WTC11 (cell line): ENCODE results near the gene MOV10L1. TPM values are rescaled to one million over a fixed set of nuclear protein-coding genes. Genes with fewer than 3 reads are reported as not detected.

Source experiments
- ATAC-seq: fragments of 200-7000 bp; cut with Tn5 transposase; 2 replicates; pipeline ENCODE4 v1.10.0; 2021; ENCODE audit warnings: mild to moderate bottlenecking, moderate library complexity
- CTCF ChIA-PET: fragments of 300-600 bp; sonication (Branson Sonifier 250); formaldehyde crosslinking; loops from one replicate; lab custom pipeline; 2021; ENCODE audit warnings: antibody characterized with exemption; lab: Charles Lee
- POLR2A ChIA-PET: fragments of 350-600 bp; sonication (Branson Sonifier 250); formaldehyde crosslinking; loops from one replicate; lab custom pipeline; 2021; ENCODE audit warnings: antibody characterized with exemption; lab: Charles Lee
- DNase-seq: peaks from one replicate; pipeline ENCODE4 v3.0.0; 2021; ENCODE audit warnings: low spot score
- H3K27ac Mint-ChIP-seq: 2 replicates; pipeline ENCODE4 v1.8.0; 2021; ENCODE audit warnings: mixed read lengths
- H3K27me3 Mint-ChIP-seq: 2 replicates; pipeline ENCODE4 v1.8.0; 2021; ENCODE audit warnings: low read depth, mild to moderate bottlenecking, moderate library complexity, mixed read lengths
- H3K36me3 Mint-ChIP-seq: 2 replicates; pipeline ENCODE4 v1.8.0; 2021; ENCODE audit warnings: mixed read lengths
- H3K4me1 Mint-ChIP-seq: 2 replicates; pipeline ENCODE4 v1.8.0; 2022; ENCODE audit warnings: mixed read lengths
- H3K4me3 Mint-ChIP-seq: 2 replicates; pipeline ENCODE4 v1.8.0; 2021; ENCODE audit warnings: mild to moderate bottlenecking, moderate library complexity, mixed read lengths
- H3K9me3 Mint-ChIP-seq: 2 replicates; pipeline ENCODE4 v1.8.0; 2021; ENCODE audit warnings: mixed read lengths
- ELF4 ChIP-seq: sonication (generic); formaldehyde crosslinking; IDR thresholded peaks from 2 replicates; pipeline ENCODE4 v1.8.1; 2022; ENCODE audit warnings: low read depth, mild to moderate bottlenecking, moderate library complexity, missing genetic modification reagents
- FOXP1 ChIP-seq: sonication (generic); formaldehyde crosslinking; IDR thresholded peaks from 2 replicates; pipeline ENCODE4 v1.8.0; 2022; ENCODE audit warnings: missing genetic modification reagents, mild to moderate bottlenecking, moderate library complexity, borderline replicate concordance
- NR3C1 ChIP-seq: sonication (generic); formaldehyde crosslinking; conservative IDR thresholded peaks from 2 replicates; pipeline ENCODE4 v1.8.1; 2023; ENCODE audit warnings: low read depth, mild to moderate bottlenecking, missing genetic modification reagents
- TEAD1 ChIP-seq: sonication (generic); formaldehyde crosslinking; IDR thresholded peaks from 2 replicates; pipeline ENCODE4 v1.8.0; 2022; ENCODE audit warnings: mild to moderate bottlenecking, missing genetic modification reagents
- TP53 ChIP-seq: sonication (generic); formaldehyde crosslinking; IDR thresholded peaks from 2 replicates; pipeline ENCODE4 v1.8.1; 2023; ENCODE audit warnings: mild to moderate bottlenecking, missing genetic modification reagents
- total RNA-seq: library from RNA; stranded (reverse); gene quantifications from 3 replicates; pipeline ENCODE4 v1.2.3, GENCODE V29; 2021
- TF ChIP-seq, protein P1 (sequence below): sonication (generic); formaldehyde crosslinking; IDR thresholded peaks from 2 replicates; pipeline ENCODE4 v1.8.0; 2022; ENCODE audit warnings: missing genetic modification reagents
- TF ChIP-seq, protein P2 (sequence below): fragments of 200-600 bp; IDR thresholded peaks from 2 replicates; pipeline ENCODE4 v1.8.0; 2022; ENCODE audit warnings: antibody characterized with exemption
- TF ChIP-seq, protein P3 (sequence below): sonication (generic); formaldehyde crosslinking; IDR thresholded peaks from 2 replicates; pipeline ENCODE4 v1.8.1; 2023; ENCODE audit warnings: mild to moderate bottlenecking, missing genetic modification reagents
- TF ChIP-seq, protein P4 (sequence below): fragments of 250-450 bp; sonication (Bioruptor Pico); IDR thresholded peaks from 2 replicates; pipeline ENCODE4 v1.9.0; 2021; ENCODE audit warnings: mild to moderate bottlenecking, borderline replicate concordance

The MOV10L1 gene
- total RNA-seq, 1 experiment from 2014 or later, result not detected

DNA sequence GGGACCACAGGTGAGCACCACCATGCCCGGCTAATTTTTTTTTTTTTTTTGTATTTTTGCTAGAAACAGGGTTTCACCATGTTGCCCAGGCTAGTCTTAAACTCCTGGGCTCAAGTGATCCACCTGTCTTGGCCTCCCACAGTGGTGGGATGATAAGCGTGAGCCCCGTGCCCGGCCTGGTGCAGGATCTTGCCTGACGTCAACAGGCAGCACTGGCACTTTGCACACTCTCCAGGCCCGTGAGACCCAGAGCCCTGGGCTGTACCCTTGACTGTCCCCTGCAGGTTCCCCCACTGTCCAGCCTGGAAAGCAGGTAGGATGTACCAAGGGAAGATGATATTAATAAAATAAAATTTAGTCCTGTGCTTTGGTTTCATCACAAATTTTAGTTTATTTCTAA lies 51.7 kb downstream of the MOV10L1 start:
- TF ChIP-seq FOXP1 (CRISPR knock-in tag) (no peak), TP53 (CRISPR knock-in tag) (no peak), TEAD1 (CRISPR knock-in tag) (no peak), NR3C1 (CRISPR knock-in tag) (no peak), ELF4 (CRISPR knock-in tag) (no peak)
- TF ChIP-seq, protein P1, sequence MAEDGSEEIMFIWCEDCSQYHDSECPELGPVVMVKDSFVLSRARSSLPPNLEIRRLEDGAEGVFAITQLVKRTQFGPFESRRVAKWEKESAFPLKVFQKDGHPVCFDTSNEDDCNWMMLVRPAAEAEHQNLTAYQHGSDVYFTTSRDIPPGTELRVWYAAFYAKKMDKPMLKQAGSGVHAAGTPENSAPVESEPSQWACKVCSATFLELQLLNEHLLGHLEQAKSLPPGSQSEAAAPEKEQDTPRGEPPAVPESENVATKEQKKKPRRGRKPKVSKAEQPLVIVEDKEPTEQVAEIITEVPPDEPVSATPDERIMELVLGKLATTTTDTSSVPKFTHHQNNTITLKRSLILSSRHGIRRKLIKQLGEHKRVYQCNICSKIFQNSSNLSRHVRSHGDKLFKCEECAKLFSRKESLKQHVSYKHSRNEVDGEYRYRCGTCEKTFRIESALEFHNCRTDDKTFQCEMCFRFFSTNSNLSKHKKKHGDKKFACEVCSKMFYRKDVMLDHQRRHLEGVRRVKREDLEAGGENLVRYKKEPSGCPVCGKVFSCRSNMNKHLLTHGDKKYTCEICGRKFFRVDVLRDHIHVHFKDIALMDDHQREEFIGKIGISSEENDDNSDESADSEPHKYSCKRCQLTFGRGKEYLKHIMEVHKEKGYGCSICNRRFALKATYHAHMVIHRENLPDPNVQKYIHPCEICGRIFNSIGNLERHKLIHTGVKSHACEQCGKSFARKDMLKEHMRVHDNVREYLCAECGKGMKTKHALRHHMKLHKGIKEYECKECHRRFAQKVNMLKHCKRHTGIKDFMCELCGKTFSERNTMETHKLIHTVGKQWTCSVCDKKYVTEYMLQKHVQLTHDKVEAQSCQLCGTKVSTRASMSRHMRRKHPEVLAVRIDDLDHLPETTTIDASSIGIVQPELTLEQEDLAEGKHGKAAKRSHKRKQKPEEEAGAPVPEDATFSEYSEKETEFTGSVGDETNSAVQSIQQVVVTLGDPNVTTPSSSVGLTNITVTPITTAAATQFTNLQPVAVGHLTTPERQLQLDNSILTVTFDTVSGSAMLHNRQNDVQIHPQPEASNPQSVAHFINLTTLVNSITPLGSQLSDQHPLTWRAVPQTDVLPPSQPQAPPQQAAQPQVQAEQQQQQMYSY (CRISPR knock-in tag), result no peak
- TF ChIP-seq, all 79 proteins: peak for 0
- POLR2A ChIA-PET, result interaction anchor here (0.7 kb wide), 1 partner anchor 31 kb away, joined by 3 read pairs; no protein-coding TSS in a partner anchor
- no peaks in the 10 kb centered on the region for H3K36me3 Mint-ChIP-seq
- no peak overlapping the region for H3K27ac Mint-ChIP-seq
- no peaks in the 10 kb centered on the region; the same call in 1 of the 2 replicates for H3K4me1 Mint-ChIP-seq
- H3K4me3 Mint-ChIP-seq, result no peak overlapping the region
- ATAC-seq, result no peak
- CTCF ChIA-PET, result interaction anchor here (0.9 to 2.1 kb wide), 17 partner anchors 11 to 185 kb away, joined by 3 to 12 read pairs (median 4); partner anchors contain the start of genes DENND6B and MLC1
- H3K9me3 Mint-ChIP-seq, result no peaks in the 10 kb centered on the region
- DNase-seq, result no peak
- no peaks in the 10 kb centered on the region; the same call in 1 of the 2 replicates for H3K27me3 Mint-ChIP-seq

DNA sequence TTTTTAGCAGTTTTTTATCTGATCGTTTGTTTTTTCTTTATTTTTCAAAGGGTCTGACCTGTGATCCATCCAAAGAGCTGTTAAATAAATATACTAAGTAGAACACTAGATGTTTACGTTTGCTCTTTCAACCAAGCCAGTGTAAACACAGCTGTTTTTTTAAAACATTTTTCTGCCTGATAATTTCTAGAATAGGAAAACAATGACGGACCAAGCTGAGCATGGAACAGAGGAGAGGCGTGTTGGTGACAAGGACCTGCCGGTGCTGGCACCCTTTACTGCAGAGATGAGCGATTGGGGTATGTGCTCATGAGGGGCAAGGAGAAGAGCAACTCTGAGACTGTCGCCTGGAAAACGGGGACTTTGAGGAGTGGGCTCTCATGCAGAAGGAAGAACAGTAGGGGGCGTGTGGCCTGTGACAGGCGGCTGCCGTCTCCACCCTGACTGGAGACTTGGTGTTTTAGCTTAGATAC lies 52.1 kb downstream of the MOV10L1 start:
- Mint-ChIP-seq H3K27ac (no peak overlapping the region), H3K36me3 (no peaks in the 10 kb centered on the region), H3K4me1 (peaks cover 2% of the 10 kb centered on the region; the same call in 1 of the 2 replicates), H3K9me3 (no peaks in the 10 kb centered on the region), H3K27me3 (no peaks in the 10 kb centered on the region), H3K4me3 (no peak overlapping the region)
- TF ChIP-seq, protein P2, sequence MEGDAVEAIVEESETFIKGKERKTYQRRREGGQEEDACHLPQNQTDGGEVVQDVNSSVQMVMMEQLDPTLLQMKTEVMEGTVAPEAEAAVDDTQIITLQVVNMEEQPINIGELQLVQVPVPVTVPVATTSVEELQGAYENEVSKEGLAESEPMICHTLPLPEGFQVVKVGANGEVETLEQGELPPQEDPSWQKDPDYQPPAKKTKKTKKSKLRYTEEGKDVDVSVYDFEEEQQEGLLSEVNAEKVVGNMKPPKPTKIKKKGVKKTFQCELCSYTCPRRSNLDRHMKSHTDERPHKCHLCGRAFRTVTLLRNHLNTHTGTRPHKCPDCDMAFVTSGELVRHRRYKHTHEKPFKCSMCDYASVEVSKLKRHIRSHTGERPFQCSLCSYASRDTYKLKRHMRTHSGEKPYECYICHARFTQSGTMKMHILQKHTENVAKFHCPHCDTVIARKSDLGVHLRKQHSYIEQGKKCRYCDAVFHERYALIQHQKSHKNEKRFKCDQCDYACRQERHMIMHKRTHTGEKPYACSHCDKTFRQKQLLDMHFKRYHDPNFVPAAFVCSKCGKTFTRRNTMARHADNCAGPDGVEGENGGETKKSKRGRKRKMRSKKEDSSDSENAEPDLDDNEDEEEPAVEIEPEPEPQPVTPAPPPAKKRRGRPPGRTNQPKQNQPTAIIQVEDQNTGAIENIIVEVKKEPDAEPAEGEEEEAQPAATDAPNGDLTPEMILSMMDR, result peak; percentile 28; the same call in 1 of the 2 replicates
- TF ChIP-seq, protein P3, sequence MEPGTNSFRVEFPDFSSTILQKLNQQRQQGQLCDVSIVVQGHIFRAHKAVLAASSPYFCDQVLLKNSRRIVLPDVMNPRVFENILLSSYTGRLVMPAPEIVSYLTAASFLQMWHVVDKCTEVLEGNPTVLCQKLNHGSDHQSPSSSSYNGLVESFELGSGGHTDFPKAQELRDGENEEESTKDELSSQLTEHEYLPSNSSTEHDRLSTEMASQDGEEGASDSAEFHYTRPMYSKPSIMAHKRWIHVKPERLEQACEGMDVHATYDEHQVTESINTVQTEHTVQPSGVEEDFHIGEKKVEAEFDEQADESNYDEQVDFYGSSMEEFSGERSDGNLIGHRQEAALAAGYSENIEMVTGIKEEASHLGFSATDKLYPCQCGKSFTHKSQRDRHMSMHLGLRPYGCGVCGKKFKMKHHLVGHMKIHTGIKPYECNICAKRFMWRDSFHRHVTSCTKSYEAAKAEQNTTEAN (CRISPR knock-in tag), result no peak
- ATAC-seq, result peak; percentile 74
- DNase-seq, result peak; percentile 41
- POLR2A ChIA-PET, result interaction anchor here (0.7 to 1.0 kb wide), 2 partner anchors 31 to 211 kb away, joined by 3 read pairs; no protein-coding TSS in a partner anchor
- CTCF ChIA-PET, result interaction anchor here (0.6 to 2.1 kb wide), 26 partner anchors 9 to 523 kb away, joined by 3 to 12 read pairs (median 4); partner anchors contain the start of genes DENND6B and MLC1

DNA sequence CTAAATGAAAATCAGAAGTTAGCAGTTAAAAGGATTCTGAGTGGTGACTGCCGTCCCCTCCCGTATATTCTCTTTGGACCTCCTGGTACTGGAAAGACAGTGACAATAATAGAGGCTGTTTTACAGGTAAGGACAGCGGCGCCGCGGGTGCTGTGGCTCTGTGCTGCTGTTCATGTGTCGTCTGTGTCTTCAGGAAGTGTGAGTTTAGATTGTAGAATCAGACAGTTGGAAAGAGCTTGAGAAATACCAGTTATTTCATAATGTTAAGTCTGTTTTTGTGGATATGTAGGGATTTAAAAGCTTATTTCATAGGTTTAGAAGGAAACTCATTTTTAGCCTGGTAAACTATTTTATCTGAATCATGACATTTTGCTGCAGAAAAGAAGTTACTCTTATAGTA lies 53.3 kb downstream of the MOV10L1 start:
- H3K27ac Mint-ChIP-seq, result no peak overlapping the region
- TF ChIP-seq FOXP1 (CRISPR knock-in tag), result no peak
- TF ChIP-seq, protein P4, sequence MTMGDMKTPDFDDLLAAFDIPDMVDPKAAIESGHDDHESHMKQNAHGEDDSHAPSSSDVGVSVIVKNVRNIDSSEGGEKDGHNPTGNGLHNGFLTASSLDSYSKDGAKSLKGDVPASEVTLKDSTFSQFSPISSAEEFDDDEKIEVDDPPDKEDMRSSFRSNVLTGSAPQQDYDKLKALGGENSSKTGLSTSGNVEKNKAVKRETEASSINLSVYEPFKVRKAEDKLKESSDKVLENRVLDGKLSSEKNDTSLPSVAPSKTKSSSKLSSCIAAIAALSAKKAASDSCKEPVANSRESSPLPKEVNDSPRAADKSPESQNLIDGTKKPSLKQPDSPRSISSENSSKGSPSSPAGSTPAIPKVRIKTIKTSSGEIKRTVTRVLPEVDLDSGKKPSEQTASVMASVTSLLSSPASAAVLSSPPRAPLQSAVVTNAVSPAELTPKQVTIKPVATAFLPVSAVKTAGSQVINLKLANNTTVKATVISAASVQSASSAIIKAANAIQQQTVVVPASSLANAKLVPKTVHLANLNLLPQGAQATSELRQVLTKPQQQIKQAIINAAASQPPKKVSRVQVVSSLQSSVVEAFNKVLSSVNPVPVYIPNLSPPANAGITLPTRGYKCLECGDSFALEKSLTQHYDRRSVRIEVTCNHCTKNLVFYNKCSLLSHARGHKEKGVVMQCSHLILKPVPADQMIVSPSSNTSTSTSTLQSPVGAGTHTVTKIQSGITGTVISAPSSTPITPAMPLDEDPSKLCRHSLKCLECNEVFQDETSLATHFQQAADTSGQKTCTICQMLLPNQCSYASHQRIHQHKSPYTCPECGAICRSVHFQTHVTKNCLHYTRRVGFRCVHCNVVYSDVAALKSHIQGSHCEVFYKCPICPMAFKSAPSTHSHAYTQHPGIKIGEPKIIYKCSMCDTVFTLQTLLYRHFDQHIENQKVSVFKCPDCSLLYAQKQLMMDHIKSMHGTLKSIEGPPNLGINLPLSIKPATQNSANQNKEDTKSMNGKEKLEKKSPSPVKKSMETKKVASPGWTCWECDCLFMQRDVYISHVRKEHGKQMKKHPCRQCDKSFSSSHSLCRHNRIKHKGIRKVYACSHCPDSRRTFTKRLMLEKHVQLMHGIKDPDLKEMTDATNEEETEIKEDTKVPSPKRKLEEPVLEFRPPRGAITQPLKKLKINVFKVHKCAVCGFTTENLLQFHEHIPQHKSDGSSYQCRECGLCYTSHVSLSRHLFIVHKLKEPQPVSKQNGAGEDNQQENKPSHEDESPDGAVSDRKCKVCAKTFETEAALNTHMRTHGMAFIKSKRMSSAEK (CRISPR knock-in tag), result no peak
- DNase-seq, result no peak
- ChIA-PET POLR2A (no interaction called here), CTCF (interaction anchor here (0.5 to 2.1 kb wide), 8 partner anchors 8 to 162 kb away, joined by 3 to 8 read pairs (median 4); no protein-coding TSS in a partner anchor)
- no peaks in the 10 kb centered on the region for H3K36me3 Mint-ChIP-seq
- H3K4me1 Mint-ChIP-seq, result peaks cover 2% of the 10 kb centered on the region; the same call in 1 of the 2 replicates
- ATAC-seq, result no peak
- no peaks in the 10 kb centered on the region for H3K9me3 Mint-ChIP-seq
- no peaks in the 10 kb centered on the region for H3K27me3 Mint-ChIP-seq
- H3K4me3 Mint-ChIP-seq, result no peak overlapping the region
